SU-DHL-6 (cell line): ENCODE results near the gene MAP2K6.

ENCODE experiments used
- H2AFZ ChIP-seq: fragments of 200-600 bp; sonication (generic); 2 replicates; pipeline ENCODE4 v1.6.1; 2014; ENCODE audit warnings: low read depth, mild to moderate bottlenecking, moderate library complexity, mixed read lengths, antibody characterized with exemption, low read length; ENCODE audit not compliant: severe bottlenecking
- H3F3A ChIP-seq: fragments of 200-600 bp; shearing (Covaris generic); 2 replicates; pipeline ENCODE4 v1.6.0; 2016; ENCODE audit warnings: antibody characterized with exemption, mild to moderate bottlenecking; ENCODE audit not compliant: insufficient read depth
- H3K27ac ChIP-seq: fragments of 200-600 bp; sonication (generic); 2 replicates; pipeline ENCODE4 v1.5.1; 2016; ENCODE audit warnings: low read depth, mild to moderate bottlenecking, low read length, moderate library complexity, mixed read lengths
- H3K27me3 ChIP-seq: fragments of 200-600 bp; sonication (generic), shearing (Covaris generic); 2 replicates; pipeline ENCODE4 v1.6.0; 2014; ENCODE audit warnings: mild to moderate bottlenecking, low read length
- H3K36me3 ChIP-seq: fragments of 200-600 bp; sonication (generic); 2 replicates; pipeline ENCODE4 v1.6.1; 2014; ENCODE audit warnings: mild to moderate bottlenecking, low read length, mixed read lengths
- H3K4me2 ChIP-seq: fragments of 300-600, 200-600 bp; shearing (Covaris generic), sonication (generic); 2 replicates; pipeline ENCODE4 v1.6.0; 2014; ENCODE audit warnings: low read length, low read depth, mild to moderate bottlenecking; ENCODE audit not compliant: poor library complexity, severe bottlenecking
- H3K4me3 ChIP-seq: fragments of 200-600 bp; sonication (generic); 2 replicates; pipeline ENCODE4 v1.5.1; 2014; ENCODE audit warnings: antibody characterized with exemption, low read length, mild to moderate bottlenecking, mixed read lengths; ENCODE audit not compliant: insufficient read depth, poor library complexity, severe bottlenecking
- H3K79me2 ChIP-seq: fragments of 200-600 bp; sonication (generic); 2 replicates; pipeline ENCODE4 v1.6.1; 2014; ENCODE audit warnings: mild to moderate bottlenecking, low read length, moderate library complexity; ENCODE audit not compliant: insufficient read depth
- H3K9ac ChIP-seq: fragments of 200-600 bp; sonication (generic); 2 replicates; pipeline ENCODE4 v1.7.0; 2014; ENCODE audit warnings: mild to moderate bottlenecking, low read length
- H3K9me2 ChIP-seq: fragments of 200-600 bp; sonication (generic); replicated peaks from 2 replicates; pipeline ENCODE4 v1.6.1; 2014; ENCODE audit warnings: low read length; ENCODE audit not compliant: insufficient read depth
- H3K9me3 ChIP-seq: fragments of 200-600 bp; sonication (generic); 2 replicates; pipeline ENCODE4 v1.6.1; 2014; ENCODE audit warnings: low read length, mixed read lengths; ENCODE audit not compliant: insufficient read depth
- H4K20me1 ChIP-seq: fragments of 200-600 bp; sonication (generic); 2 replicates; pipeline ENCODE4 v1.6.1; 2014; ENCODE audit warnings: low read depth, mild to moderate bottlenecking, antibody characterized with exemption, low read length, moderate library complexity, mixed read lengths
- EZH2phosphoT487 ChIP-seq: fragments of 200-600 bp; sonication (generic), shearing (Covaris generic); conservative IDR thresholded peaks from 2 replicates; pipeline ENCODE4 v1.6.1; 2018; ENCODE audit warnings: mild to moderate bottlenecking, antibody characterized with exemption, low read length, moderate library complexity, mixed read lengths
- TF ChIP-seq, protein P1 (sequence below): fragments of 200-600 bp; sonication (generic); IDR thresholded peaks from one replicate; pipeline ENCODE4 v1.5.1; 2017; ENCODE audit warnings: antibody characterized with exemption, mild to moderate bottlenecking, low read length, moderate library complexity; ENCODE audit not compliant: insufficient read depth, poor library complexity, severe bottlenecking

Gene MAP2K6

DNA sequence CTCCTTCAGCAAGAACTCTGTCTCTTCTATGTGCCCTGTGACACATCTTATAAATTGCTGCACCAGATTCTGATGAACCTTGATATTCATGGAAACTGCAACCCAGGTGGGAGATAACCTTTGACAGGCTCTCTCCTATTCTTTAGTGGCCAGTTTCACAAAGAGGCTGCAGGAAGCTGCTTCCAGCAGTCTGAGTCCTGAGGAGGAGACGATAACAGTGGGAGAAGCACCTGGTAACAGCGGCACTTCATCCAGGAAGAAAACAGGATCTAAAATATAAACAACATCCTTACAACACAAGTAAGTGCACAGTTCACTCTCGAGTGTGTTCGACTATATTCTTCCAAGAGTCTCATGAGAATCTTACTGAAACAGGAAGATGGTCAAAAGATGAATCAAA lies 180.1 kb downstream of the MAP2K6 start:
- Histone ChIP-seq H3K4me2 (no peak overlapping the region), H3K4me3 (no peak overlapping the region), H4K20me1 (no peaks in the 10 kb centered on the region), H3K79me2 (no peaks in the 10 kb centered on the region), H3K9me2 (no peaks in the 10 kb centered on the region), H3F3A (no peaks in the 10 kb centered on the region), H2AFZ (no peak overlapping the region), H3K9ac (no peak overlapping the region), H3K9me3 (no peaks in the 10 kb centered on the region), H3K36me3 (no peaks in the 10 kb centered on the region; the same call in 1 of the 2 replicates), H3K27me3 (no peaks in the 10 kb centered on the region), H3K27ac (no peak overlapping the region)
- TF ChIP-seq EZH2phosphoT487, result no peak
- TF ChIP-seq, protein P1, sequence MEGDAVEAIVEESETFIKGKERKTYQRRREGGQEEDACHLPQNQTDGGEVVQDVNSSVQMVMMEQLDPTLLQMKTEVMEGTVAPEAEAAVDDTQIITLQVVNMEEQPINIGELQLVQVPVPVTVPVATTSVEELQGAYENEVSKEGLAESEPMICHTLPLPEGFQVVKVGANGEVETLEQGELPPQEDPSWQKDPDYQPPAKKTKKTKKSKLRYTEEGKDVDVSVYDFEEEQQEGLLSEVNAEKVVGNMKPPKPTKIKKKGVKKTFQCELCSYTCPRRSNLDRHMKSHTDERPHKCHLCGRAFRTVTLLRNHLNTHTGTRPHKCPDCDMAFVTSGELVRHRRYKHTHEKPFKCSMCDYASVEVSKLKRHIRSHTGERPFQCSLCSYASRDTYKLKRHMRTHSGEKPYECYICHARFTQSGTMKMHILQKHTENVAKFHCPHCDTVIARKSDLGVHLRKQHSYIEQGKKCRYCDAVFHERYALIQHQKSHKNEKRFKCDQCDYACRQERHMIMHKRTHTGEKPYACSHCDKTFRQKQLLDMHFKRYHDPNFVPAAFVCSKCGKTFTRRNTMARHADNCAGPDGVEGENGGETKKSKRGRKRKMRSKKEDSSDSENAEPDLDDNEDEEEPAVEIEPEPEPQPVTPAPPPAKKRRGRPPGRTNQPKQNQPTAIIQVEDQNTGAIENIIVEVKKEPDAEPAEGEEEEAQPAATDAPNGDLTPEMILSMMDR, result no peak

DNA sequence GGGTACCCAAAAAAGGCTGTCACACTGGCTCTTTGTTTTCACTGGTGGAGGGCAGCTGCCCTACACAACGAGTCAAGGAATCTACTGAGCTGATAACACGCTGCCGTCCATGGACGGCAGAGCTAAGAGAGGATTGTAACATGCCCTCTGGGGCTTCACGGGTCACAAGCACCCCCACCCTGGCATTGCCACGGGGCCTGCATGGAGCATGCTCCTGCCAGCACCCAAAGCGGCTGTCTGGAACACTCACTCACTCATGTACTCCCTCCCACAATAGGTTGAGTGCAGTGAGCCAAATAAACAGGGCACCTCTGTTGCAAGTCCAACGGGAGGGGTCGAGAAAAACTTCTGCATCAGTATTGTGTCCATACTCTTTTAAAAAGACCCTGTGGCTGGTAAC lies 181.6 kb downstream of the MAP2K6 start:
- no peak overlapping the region for H2AFZ ChIP-seq

DNA sequence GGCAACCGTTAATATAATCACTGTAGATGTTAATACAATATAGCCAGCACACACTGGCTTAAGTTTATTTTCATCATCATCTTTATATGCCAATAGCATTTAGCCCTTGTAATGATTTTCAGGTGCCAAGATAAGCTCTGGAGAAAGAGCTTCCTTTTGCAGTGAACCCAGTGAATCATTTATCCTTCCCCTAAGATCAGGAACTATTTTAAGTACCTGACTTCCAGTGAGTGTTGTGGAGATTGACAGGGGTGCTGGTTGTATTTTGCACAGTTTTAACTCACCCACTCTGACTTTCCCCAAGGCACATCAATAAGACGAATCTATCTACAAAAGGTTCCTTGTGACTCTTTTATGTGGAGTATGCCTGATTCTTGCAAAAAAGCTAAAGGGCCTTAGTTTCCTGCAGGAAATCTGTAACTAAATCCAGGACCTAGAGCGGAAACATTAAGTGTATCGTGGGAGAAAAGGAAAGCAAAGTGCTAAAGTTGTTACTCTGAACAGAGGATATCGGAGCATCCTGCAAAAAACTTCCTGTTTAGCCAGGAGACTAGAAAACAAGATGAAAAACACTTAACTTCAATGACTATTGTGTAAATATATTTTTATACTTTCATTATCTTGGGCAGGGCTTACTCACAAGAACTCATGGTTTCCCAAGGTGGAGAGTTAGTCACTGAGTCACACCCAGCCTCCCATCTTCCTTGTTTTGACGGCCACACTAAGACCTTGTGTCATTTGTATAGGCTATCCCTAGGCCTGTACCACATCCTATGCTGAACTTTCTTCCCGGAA lies 183.6 kb downstream of the MAP2K6 start:
- Histone ChIP-seq H3K79me2 (no peaks in the 10 kb centered on the region), H4K20me1 (no peaks in the 10 kb centered on the region), H3K9me3 (no peaks in the 10 kb centered on the region), H2AFZ (no peak overlapping the region), H3K9ac (no peak overlapping the region), H3K4me3 (no peak overlapping the region), H3K27ac (no peak overlapping the region), H3K27me3 (no peaks in the 10 kb centered on the region), H3K36me3 (peaks cover 2% of the 10 kb centered on the region; the same call in 1 of the 2 replicates), H3F3A (peaks cover 12% of the 10 kb centered on the region), H3K9me2 (no peaks in the 10 kb centered on the region), H3K4me2 (no peak overlapping the region)
- no peak for TF ChIP-seq EZH2phosphoT487
- TF ChIP-seq, protein P1, result no peak

More for the DNA sequence above, 181.6 kb downstream of the MAP2K6 start:
- Histone ChIP-seq H3K36me3 (peaks cover 2% of the 10 kb centered on the region; the same call in 1 of the 2 replicates), H3K79me2 (no peaks in the 10 kb centered on the region), H3F3A (no peaks in the 10 kb centered on the region), H3K9ac (no peak overlapping the region), H3K4me2 (no peak overlapping the region), H3K4me3 (no peak overlapping the region), H4K20me1 (no peaks in the 10 kb centered on the region), H3K9me3 (no peaks in the 10 kb centered on the region), H3K27ac (no peak overlapping the region), H3K27me3 (no peaks in the 10 kb centered on the region), H3K9me2 (no peaks in the 10 kb centered on the region)
- TF ChIP-seq, protein P1, result no peak
- TF ChIP-seq EZH2phosphoT487, result no peak
